ENCODE results near the gene LENEP.

Gene LENEP

GRCh38 chr1:155012776-155013602 is 19.6 kb downstream of the LENEP start:
- no peak for DNase-seq

- DNase-seq = no peak
Observed at GRCh38 chr1:155013632-155014031, 20.2 kb downstream of the LENEP start.

GRCh38 chr1:155014709-155015508 is 21.5 kb downstream of the LENEP start:
- DNase-seq = no peak

- DNase-seq = no peak
Observed at GRCh38 chr1:155015527-155016230, 22.3 kb downstream of the LENEP start.

- DNase-seq = no peak
Observed at GRCh38 chr1:155016231-155016831, 22.9 kb downstream of the LENEP start.

- peak; percentile 67 for DNase-seq
Observed at GRCh38 chr1:155017041-155017945, 23.9 kb downstream of the LENEP start.

- DNase-seq = no peak
Observed at GRCh38 chr1:155017946-155018316, 24.5 kb downstream of the LENEP start.

GRCh38 chr1:155018617-155019348 is 25.4 kb downstream of the LENEP start:
- no peak for DNase-seq

GRCh38 chr1:155019377-155020245 is 26.2 kb downstream of the LENEP start:
- DNase-seq = no peak

- DNase-seq = no peak
Observed at GRCh38 chr1:155022136-155022926, 28.9 kb downstream of the LENEP start.

GRCh38 chr1:155022927-155023236 is 29.5 kb downstream of the LENEP start:
- no peak for DNase-seq

GRCh38 chr1:155023627-155024026 is 30.2 kb downstream of the LENEP start:
- DNase-seq = no peak

GRCh38 chr1:155024315-155024714 is 30.9 kb downstream of the LENEP start:
- no peak for DNase-seq

GRCh38 chr1:155026154-155026553 is 32.8 kb downstream of the LENEP start:
- no peak for DNase-seq

- DNase-seq = no peak
Observed at GRCh38 chr1:155026588-155026987, 33.2 kb downstream of the LENEP start.

GRCh38 chr1:155029513-155030242 is 36.3 kb downstream of the LENEP start:
- no peak for DNase-seq

GRCh38 chr1:155030243-155030795 is 36.9 kb downstream of the LENEP start:
- DNase-seq = no peak

- DNase-seq = no peak
Observed at GRCh38 chr1:155030899-155031298, 37.5 kb downstream of the LENEP start.

GRCh38 chr1:155032886-155033285 is 39.5 kb downstream of the LENEP start:
- no peak for DNase-seq
